ENCODE results near the gene VPS45.
A peak's percentile ranks its signal among the peaks of the same experiment; 100 is the strongest.
"Not testable (repeated sequence)": the region's sequence is repeated elsewhere in the genome, so short reads cannot be mapped to it uniquely, and the experiment has no call there.

The VPS45 gene

DNA sequence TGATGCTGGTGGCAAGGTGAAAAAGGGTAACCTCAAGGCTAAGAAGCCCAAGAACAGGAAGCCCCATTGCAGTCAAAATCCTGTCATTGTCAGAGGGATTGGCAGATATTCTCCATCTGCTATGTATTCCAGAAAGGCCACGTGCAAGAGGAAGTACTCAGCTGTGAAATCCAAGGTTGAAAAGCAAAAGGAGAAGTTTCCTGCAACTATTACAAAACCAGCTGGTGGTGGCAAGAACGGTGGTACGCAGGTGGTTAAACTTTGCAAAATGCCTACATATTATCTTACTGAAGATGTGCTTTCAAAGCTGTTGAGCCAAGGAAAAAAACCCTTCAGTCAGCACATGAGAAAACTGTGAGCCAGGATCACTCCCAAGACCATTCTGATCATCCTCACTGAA lies 13.7 kb upstream of the VPS45 start:
- Histone ChIP-seq H3K27ac (peak overlapping the region; percentile 74), H3K4me3 (ENCODE audit: low read depth in 1 of 2, low read length in 1 of 2) (peak overlapping the region; percentile 7 to 15), H3K27me3 (peaks cover 7% of the 10 kb centered on the region), H3K36me3 (no peaks in the 10 kb centered on the region), H3K4me1 (ENCODE audit: control insufficient read depth in 1 of 2, insufficient read depth in 1 of 2, low read depth in 1 of 2, low read length in 1 of 2) (peaks cover 40 to 42% of the 10 kb centered on the region in 2 experiments), H3K9me3 (no peaks in the 10 kb centered on the region)
- TF ChIP-seq, protein P1, sequence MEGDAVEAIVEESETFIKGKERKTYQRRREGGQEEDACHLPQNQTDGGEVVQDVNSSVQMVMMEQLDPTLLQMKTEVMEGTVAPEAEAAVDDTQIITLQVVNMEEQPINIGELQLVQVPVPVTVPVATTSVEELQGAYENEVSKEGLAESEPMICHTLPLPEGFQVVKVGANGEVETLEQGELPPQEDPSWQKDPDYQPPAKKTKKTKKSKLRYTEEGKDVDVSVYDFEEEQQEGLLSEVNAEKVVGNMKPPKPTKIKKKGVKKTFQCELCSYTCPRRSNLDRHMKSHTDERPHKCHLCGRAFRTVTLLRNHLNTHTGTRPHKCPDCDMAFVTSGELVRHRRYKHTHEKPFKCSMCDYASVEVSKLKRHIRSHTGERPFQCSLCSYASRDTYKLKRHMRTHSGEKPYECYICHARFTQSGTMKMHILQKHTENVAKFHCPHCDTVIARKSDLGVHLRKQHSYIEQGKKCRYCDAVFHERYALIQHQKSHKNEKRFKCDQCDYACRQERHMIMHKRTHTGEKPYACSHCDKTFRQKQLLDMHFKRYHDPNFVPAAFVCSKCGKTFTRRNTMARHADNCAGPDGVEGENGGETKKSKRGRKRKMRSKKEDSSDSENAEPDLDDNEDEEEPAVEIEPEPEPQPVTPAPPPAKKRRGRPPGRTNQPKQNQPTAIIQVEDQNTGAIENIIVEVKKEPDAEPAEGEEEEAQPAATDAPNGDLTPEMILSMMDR (IDR thresholded peaks at IDR 0.05), result no peak

DNA sequence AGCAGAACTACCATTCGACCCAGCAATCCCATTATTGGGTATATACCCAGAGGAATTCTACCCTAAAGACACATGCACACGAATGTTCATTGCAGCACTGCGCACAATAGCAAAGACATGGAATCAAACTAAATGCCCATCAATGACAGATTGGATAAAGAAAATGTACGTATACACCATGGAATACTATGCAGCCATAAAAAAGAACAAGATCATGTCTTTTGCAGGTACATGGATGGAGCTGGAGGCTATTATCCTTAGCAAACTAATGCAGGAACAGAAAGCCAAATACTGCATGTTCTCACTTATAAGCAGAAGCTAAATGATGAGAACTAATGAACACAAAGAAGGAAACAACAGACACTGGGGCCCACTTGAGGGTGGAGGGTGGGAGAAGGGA lies 12.1 kb upstream of the VPS45 start:
- H3K9me3 ChIP-seq; H3K27me3 ChIP-seq; H3K36me3 ChIP-seq; H3K4me3 ChIP-seq (ENCODE audit: low read depth in 1 of 2, low read length in 1 of 2); H3K27ac ChIP-seq: not testable (repeated sequence)
- peaks cover 40 to 42% of the 10 kb centered on the region in 2 experiments for H3K4me1 ChIP-seq (ENCODE audit: control insufficient read depth in 1 of 2, insufficient read depth in 1 of 2, low read depth in 1 of 2, low read length in 1 of 2)

DNA sequence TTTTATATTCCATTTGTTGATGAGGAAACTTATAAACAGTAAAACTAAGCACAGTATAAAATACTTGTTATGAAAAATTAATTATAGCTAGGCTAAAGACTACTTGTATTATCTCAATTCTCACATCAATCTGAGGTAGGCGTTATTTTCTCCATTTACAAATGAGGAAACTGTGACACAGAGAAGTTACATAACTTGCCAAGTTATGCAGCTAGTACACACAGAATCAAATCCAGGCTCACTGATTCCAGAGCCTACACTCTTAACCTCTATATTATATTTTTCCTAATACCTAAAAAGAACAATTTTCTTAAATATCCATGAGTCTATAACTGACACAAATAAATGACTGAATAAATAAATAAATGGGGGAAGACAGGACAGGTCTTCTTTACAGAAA lies 11.2 kb upstream of the VPS45 start:
- peak overlapping the region; percentile 39 for H3K27ac ChIP-seq
- H3K36me3 ChIP-seq, result no peaks in the 10 kb centered on the region
- H3K4me1 ChIP-seq (ENCODE audit: control insufficient read depth in 1 of 2, insufficient read depth in 1 of 2, low read depth in 1 of 2, low read length in 1 of 2), result peaks cover 33 to 34% of the 10 kb centered on the region in 2 experiments
- no peaks in the 10 kb centered on the region for H3K9me3 ChIP-seq
- TF ChIP-seq, protein P1 (IDR thresholded peaks at IDR 0.05), result no peak
- H3K27me3 ChIP-seq, result peaks cover under 1% of the 10 kb centered on the region
- H3K4me3 ChIP-seq (ENCODE audit: low read depth in 1 of 2, low read length in 1 of 2), result no peak overlapping the region

DNA sequence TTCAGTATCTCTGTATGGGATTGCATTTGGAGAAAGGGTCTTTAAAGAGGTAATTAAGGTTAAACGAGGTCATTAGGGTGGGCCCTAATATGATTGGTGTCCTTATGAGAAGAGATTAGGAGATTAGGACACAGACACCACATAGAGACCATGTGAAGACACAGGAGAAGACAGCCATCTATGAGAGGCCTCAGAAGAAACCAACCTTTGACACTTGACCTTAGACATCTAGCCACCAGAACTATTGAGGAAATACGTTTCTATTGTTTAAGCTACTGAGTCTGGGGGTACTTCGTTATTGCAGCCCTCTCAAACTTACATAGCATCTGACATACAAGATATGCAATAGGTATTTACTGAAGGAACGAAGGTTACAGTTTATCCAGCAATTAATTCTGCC lies 7.3 kb upstream of the VPS45 start:
- peaks cover 35% of the 10 kb centered on the region for H3K27me3 ChIP-seq
- TF ChIP-seq, protein P1 (IDR thresholded peaks at IDR 0.05), result no peak
- no peak overlapping the region for H3K4me3 ChIP-seq (ENCODE audit: low read depth in 1 of 2, low read length in 1 of 2)
- no peak overlapping the region for H3K27ac ChIP-seq
- peaks cover 15 to 16% of the 10 kb centered on the region in 2 experiments for H3K4me1 ChIP-seq (ENCODE audit: control insufficient read depth in 1 of 2, insufficient read depth in 1 of 2, low read depth in 1 of 2, low read length in 1 of 2)
- no peaks in the 10 kb centered on the region for H3K9me3 ChIP-seq
- H3K36me3 ChIP-seq, result no peaks in the 10 kb centered on the region

- Histone ChIP-seq H3K9me3 (no peaks in the 10 kb centered on the region), H3K4me1 (ENCODE audit: control insufficient read depth in 1 of 2, insufficient read depth in 1 of 2, low read depth in 1 of 2, low read length in 1 of 2) (peaks cover 9 to 12% of the 10 kb centered on the region in 2 experiments), H3K4me3 (ENCODE audit: low read depth in 1 of 2, low read length in 1 of 2) (no peak overlapping the region), H3K27ac (no peak overlapping the region), H3K27me3 (peaks cover 49% of the 10 kb centered on the region), H3K36me3 (no peaks in the 10 kb centered on the region)
- TF ChIP-seq, protein P1 (IDR thresholded peaks at IDR 0.05), result no peak
Observed at GRCh38 chr1:150061632-150062101, 5.9 kb upstream of the VPS45 start.

GRCh38 chr1:150062113-150062512 lies 5.5 kb upstream of the VPS45 start:
- Histone ChIP-seq H3K4me3 (ENCODE audit: low read depth in 1 of 2, low read length in 1 of 2) (no peak overlapping the region), H3K27me3 (peaks cover 53% of the 10 kb centered on the region), H3K4me1 (ENCODE audit: control insufficient read depth in 1 of 2, insufficient read depth in 1 of 2, low read depth in 1 of 2, low read length in 1 of 2) (peaks cover 9 to 12% of the 10 kb centered on the region in 2 experiments), H3K36me3 (no peaks in the 10 kb centered on the region), H3K27ac (no peak overlapping the region), H3K9me3 (no peaks in the 10 kb centered on the region)
- TF ChIP-seq, protein P1 (IDR thresholded peaks at IDR 0.05), result no peak
